Measurements from ENCODE around the gene FAM184B.

The FAM184B gene

DNA sequence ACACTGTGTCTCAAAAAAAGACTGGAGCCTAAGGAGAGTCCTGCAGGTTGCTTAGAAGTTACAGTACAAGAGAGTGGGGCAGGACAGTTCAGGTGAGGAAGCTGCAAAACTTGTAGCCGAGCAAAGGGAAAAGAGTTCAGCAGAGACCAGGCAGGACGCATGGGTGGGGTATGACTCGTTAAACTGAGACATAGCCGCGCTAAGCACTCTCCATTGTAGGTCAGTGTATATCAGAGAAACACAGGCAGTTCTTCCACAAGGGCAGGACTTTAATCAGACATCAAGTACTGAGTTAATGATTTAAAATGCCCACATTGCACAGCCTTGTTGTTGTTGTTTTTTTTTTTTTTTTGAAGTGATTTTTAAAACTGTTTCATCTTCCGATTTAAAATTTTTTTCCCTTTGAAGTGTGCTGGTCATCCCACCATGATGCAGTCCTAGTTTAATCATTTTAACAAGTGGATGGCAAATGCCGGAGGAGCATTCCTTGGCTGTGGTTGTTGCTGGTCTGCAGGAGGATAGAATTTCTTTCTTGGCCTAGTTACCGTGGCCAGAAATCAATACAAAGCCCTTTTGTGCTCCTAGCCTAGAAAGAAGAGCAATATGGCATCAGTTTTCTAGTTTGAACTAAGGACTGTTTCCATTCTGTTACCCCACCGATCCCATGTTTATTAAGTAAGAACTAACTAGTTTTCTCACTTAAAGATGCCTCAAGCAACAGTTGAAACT lies 194.2 kb downstream of the FAM184B start:
- no peak for DNase-seq (ENCODE audit: extremely low read depth in 1 of 2, low read depth in 1 of 2)

DNA sequence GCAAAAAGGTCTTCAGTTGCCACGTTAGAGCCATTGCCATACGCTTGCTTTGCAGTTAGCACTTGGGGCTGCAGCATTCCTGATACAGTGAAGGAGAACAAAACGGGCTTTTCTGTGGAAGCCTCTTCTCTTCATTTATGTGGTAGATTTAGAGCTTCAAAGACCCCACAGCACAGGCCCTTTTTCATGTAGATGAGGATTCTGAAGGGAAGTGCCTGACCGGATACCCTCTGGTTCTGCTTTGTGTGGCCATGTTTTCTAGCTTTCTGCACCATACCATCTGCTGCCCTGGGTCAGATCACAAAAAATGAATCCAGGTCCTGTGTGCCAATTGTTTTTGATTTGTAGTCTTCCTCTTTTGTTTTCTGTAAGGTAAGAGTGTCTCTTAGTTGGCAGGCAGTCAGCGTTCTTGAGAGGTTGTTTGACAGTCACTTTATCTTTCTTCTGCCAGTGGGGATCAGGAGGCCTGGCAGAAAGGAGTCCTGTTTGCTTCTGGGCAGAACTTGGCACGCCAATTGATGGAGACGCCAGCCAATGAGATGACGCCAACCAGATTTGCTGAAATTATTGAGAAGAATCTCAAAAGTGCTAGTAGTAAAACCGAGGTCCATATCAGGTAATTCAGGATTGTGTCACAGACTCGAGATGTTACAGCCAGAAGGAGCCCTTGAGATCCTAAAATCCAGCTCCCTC lies 196.8 kb downstream of the FAM184B start:
- DNase-seq (ENCODE audit: extremely low read depth in 1 of 2, low read depth in 1 of 2), result no peak

DNA sequence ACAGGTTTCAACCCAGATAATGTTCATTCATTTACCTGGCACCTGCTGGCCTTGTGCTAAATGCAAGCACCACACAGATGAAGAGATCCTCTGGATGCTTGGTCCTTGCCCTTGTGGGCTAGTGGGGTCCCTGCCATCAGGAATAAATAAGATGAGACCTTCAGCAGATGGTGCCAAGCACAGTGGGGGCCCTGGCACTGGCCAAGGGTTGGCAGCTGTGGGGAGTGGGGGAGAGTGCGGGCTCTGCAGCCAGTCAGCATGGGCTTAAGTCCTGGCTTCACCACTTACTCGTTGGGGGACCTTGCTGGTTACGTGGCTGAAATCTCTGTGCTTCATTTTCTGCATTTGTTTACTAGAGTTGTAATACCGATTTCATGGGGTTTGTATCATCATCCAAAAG lies 197.5 kb downstream of the FAM184B start:
- no peak for DNase-seq (ENCODE audit: extremely low read depth in 1 of 2, low read depth in 1 of 2)

DNA sequence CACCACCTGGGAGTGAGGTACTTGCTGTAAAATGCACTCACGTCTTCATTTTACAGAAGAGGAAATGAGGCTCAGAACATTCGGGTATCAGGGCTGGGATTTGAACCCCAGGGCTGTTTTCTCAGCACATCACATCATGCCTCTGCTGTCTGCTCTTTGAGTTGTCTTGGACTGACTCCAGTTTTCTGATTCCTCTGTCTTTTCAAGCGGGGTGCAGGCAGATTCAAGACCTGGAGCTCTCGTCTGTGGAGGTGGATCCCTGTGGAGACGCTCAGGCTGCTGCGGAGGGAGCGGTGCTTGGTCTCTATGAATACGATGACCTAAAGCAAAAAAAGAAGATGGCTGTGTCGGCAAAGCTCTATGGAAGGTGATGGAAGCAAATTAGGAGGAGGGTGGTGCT lies 198.1 kb downstream of the FAM184B start:
- DNase-seq (ENCODE audit: extremely low read depth in 1 of 2, low read depth in 1 of 2), result no peak

DNA sequence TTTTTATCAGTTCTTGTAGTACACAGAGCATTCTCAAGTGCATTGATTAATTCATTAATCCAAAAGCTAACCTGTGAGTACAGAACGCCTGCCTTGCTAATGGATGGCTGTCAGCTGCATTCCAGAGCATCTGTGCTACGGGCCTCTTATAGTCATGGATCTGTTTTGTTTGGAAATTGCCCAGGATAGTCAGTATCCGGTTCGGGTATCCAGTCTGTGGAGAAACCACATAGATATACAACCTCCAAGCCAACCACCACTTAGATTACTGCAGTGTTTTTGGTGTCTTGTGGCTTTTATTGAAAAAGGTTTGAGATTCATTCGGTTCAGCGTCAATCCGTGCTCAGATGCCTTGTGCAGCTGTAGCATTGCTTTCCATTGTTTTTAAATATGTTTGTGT lies 200.5 kb downstream of the FAM184B start:
- no peak for DNase-seq (ENCODE audit: extremely low read depth in 1 of 2, low read depth in 1 of 2)
